Prostate gland (tissue), 2 donors: ENCODE results near the gene POU6F2.
A peak's percentile ranks its signal among the peaks of the same experiment; 100 is the strongest.

Experiments used
- POLR2A ChIP-seq: fragments of 450-650 bp; IDR thresholded peaks from one replicate; pipeline ENCODE4 v1.6.1; 2016; ENCODE audit warnings: antibody characterized with exemption, mild to moderate bottlenecking
- POLR2AphosphoS5 ChIP-seq: sonication (generic); formaldehyde crosslinking; IDR thresholded peaks from one replicate; pipeline ENCODE4 v1.6.1; 2017; ENCODE audit warnings: antibody characterized with exemption
- TF ChIP-seq, protein P1 (sequence below), 4 experiments: fragments of 200-600 bp in 2 of 4; fragments of 450-650 bp in 2 of 4; sonication (generic) in 2 of 4; IDR thresholded peaks; 1 replicate in 3 of 4; 2 replicates in 1 of 4; pipeline ENCODE4 v1.5.1; 2016 to 2019; ENCODE audit warnings: antibody characterized with exemption in 4 of 4, mild to moderate bottlenecking in 2 of 4, moderate library complexity in 2 of 4

DNA sequence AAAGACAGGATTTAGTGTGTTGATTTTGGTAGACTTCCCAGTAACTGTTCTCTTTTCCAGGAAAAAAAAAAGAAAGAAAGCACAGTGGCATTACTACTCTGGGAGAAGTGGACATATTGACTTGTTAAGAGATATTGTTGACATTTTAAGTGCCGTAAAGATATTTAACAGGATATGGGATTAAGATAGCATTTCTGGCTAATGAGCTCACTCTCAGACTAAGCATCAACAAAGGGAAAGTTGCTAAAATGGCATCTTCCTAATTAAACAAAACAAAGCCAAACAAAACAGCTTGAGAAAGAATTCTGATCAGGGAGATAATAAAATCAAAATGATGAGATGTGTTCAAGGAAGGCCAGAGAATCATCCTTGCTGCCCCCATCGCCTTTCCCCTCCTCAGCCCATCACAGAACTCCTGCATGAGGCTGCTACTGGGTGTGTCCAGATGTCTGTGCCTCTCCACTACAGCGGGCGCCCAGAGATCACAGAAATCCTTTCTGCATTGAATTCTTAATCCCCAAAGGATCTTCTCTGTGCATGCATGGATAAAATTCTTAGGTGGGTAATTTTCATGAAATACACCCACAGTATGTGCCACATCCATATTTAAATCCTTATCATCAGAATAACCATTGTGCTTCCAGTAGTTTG is 270.5 kb downstream of the POU6F2 start:
- TF ChIP-seq POLR2A (no peak), POLR2AphosphoS5 (peak; percentile 21)
- TF ChIP-seq, protein P1, sequence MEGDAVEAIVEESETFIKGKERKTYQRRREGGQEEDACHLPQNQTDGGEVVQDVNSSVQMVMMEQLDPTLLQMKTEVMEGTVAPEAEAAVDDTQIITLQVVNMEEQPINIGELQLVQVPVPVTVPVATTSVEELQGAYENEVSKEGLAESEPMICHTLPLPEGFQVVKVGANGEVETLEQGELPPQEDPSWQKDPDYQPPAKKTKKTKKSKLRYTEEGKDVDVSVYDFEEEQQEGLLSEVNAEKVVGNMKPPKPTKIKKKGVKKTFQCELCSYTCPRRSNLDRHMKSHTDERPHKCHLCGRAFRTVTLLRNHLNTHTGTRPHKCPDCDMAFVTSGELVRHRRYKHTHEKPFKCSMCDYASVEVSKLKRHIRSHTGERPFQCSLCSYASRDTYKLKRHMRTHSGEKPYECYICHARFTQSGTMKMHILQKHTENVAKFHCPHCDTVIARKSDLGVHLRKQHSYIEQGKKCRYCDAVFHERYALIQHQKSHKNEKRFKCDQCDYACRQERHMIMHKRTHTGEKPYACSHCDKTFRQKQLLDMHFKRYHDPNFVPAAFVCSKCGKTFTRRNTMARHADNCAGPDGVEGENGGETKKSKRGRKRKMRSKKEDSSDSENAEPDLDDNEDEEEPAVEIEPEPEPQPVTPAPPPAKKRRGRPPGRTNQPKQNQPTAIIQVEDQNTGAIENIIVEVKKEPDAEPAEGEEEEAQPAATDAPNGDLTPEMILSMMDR (IDR thresholded peaks at IDR 0.05), result no peak
